ENCODE measurements around the gene STX1A.
"Not testable (repeated sequence)": the region's sequence is repeated elsewhere in the genome, so short reads cannot be mapped to it uniquely, and the experiment has no call there.

Gene STX1A

GRCh38 chr7:73735528-73735905 is 16.0 kb upstream of the STX1A start:
- DNase-seq (ENCODE audit: low spot score), result no peak

GRCh38 chr7:73734619-73735527 is 15.4 kb upstream of the STX1A start:
- DNase-seq (ENCODE audit: low spot score), result peak; percentile 97

- no peak for DNase-seq (ENCODE audit: low spot score)
Measured at GRCh38 chr7:73732397-73732796, 12.9 kb upstream of the STX1A start.

- DNase-seq (ENCODE audit: low spot score), result no peak
Measured at GRCh38 chr7:73730485-73730884, 11.0 kb upstream of the STX1A start.

- no peak for DNase-seq (ENCODE audit: low spot score)
Measured at GRCh38 chr7:73728551-73728950, 9.1 kb upstream of the STX1A start.

GRCh38 chr7:73727952-73728351 is 8.5 kb upstream of the STX1A start:
- DNase-seq (ENCODE audit: low spot score), result no peak

GRCh38 chr7:73726083-73726466 is 6.6 kb upstream of the STX1A start:
- no peak for DNase-seq (ENCODE audit: low spot score)

- no peak for DNase-seq (ENCODE audit: low spot score)
Measured at GRCh38 chr7:73723813-73724212, 4.3 kb upstream of the STX1A start.

- no peak for DNase-seq (ENCODE audit: low spot score)
Measured at GRCh38 chr7:73722785-73723184, 3.3 kb upstream of the STX1A start.

- DNase-seq (ENCODE audit: low spot score), result not testable (repeated sequence)
Measured at GRCh38 chr7:73722182-73722581, 2.7 kb upstream of the STX1A start.

GRCh38 chr7:73721377-73721817 is 1.9 kb upstream of the STX1A start:
- DNase-seq (ENCODE audit: low spot score), result no peak

- not testable (repeated sequence) for DNase-seq (ENCODE audit: low spot score)
Measured at GRCh38 chr7:73720443-73720842, 974 bp upstream of the STX1A start.

- no peak for DNase-seq (ENCODE audit: low spot score)
Measured at GRCh38 chr7:73719806-73720169, 319 bp upstream of the STX1A start.

GRCh38 chr7:73718438-73718881 is 1.0 kb downstream of the STX1A start:
- no peak for DNase-seq (ENCODE audit: low spot score)

- DNase-seq (ENCODE audit: low spot score), result peak; percentile 92
Measured at GRCh38 chr7:73717991-73718405, 1.5 kb downstream of the STX1A start.

GRCh38 chr7:73717025-73717807 is 2.3 kb downstream of the STX1A start:
- DNase-seq (ENCODE audit: low spot score), result no peak

GRCh38 chr7:73716318-73716890 is 3.1 kb downstream of the STX1A start:
- DNase-seq (ENCODE audit: low spot score), result no peak

- peak; percentile 97 for DNase-seq (ENCODE audit: low spot score)
Measured at GRCh38 chr7:73715648-73716317, 3.7 kb downstream of the STX1A start.

GRCh38 chr7:73713319-73713718 is 6.2 kb downstream of the STX1A start:
- DNase-seq (ENCODE audit: low spot score), result not testable (repeated sequence)

- DNase-seq (ENCODE audit: low spot score), result no peak
Measured at GRCh38 chr7:73712773-73713172, 6.7 kb downstream of the STX1A start.

- DNase-seq (ENCODE audit: low spot score), result no peak
Measured at GRCh38 chr7:73708961-73709549, 10.4 kb downstream of the STX1A start.
